ENCODE results near the gene THRSP. TPM values are rescaled to one million over a fixed set of nuclear protein-coding genes. Genes with fewer than 3 reads are reported as not detected.

The THRSP gene
- total RNA-seq, 1 experiment from 2014 or later = not detected

GRCh38 chr11:78037825-78038620, 25.6 kb upstream of the THRSP start:
- intact Hi-C loops (cut with micrococcal nuclease) = no loop called here
- Histone ChIP-seq H3K4me2 (ENCODE audit: low read length) (no peak overlapping the region), H3K9ac (ENCODE audit: low read length) (no peak overlapping the region), H2AFZ (ENCODE audit: low read length) (no peak overlapping the region), H3K27me3 (ENCODE audit: low read length) (no peaks in the 10 kb centered on the region), H3K4me1 (ENCODE audit: insufficient read depth, low read length) (peaks cover 29% of the 10 kb centered on the region), H3F3A (ENCODE audit: low read length, unreplicated experiment) (no peaks in the 10 kb centered on the region), H3K36me3 (ENCODE audit: low read depth, low read length) (no peaks in the 10 kb centered on the region), H3K9me2 (replicated peaks; ENCODE audit: low read length) (no peaks in the 10 kb centered on the region), H3K4me3 (ENCODE audit: low read length) (no peak overlapping the region), H3K9me3 (ENCODE audit: low read length) (no peaks in the 10 kb centered on the region), H3K27ac (ENCODE audit: low read length) (no peak overlapping the region), H4K20me1 (ENCODE audit: low read length) (no peaks in the 10 kb centered on the region), H3K79me2 (ENCODE audit: low read length) (no peaks in the 10 kb centered on the region)
- ChIA-PET POLR2A (ENCODE audit: unreplicated experiment) (no interaction called here), CTCF (interaction anchor here (0.7 kb wide), 1 partner anchor 74 kb away, joined by 5 read pairs; no protein-coding TSS in a partner anchor)
- DNase-seq = no peak
- no peak for ATAC-seq
- no TSS peak for BruUV-seq (replicated peaks)
- TF ChIP-seq EZH2 (IDR thresholded peaks at IDR 0.05; ENCODE audit: low read length, unreplicated experiment) (no peak), CTCF (conservative IDR thresholded peaks at IDR 0.05; ENCODE audit: low read depth, low read length) (no peak), EZH2phosphoT487 (IDR thresholded peaks at IDR 0.05; ENCODE audit: borderline replicate concordance, low read length) (no peak)

GRCh38 chr11:78038697-78039313, 24.9 kb upstream of the THRSP start:
- no TSS peak for BruUV-seq (replicated peaks)
- H3K4me3 ChIP-seq (ENCODE audit: low read length) = no peak overlapping the region
- intact Hi-C loops (cut with micrococcal nuclease) = no loop called here
- ATAC-seq (no peak), DNase-seq (no peak)
- H2AFZ ChIP-seq (ENCODE audit: low read length) = no peak overlapping the region
- H3F3A ChIP-seq (ENCODE audit: low read length, unreplicated experiment) = no peaks in the 10 kb centered on the region
- H3K4me1 ChIP-seq (ENCODE audit: insufficient read depth, low read length) = peaks cover 29% of the 10 kb centered on the region
- no peaks in the 10 kb centered on the region for H3K9me2 ChIP-seq (replicated peaks; ENCODE audit: low read length)
- H3K27me3 ChIP-seq (ENCODE audit: low read length) = no peaks in the 10 kb centered on the region
- ChIA-PET POLR2A (ENCODE audit: unreplicated experiment) (no interaction called here), CTCF (no interaction called here)
- no peak overlapping the region for H3K27ac ChIP-seq (ENCODE audit: low read length)
- H3K36me3 ChIP-seq (ENCODE audit: low read depth, low read length) = no peaks in the 10 kb centered on the region
- H3K79me2 ChIP-seq (ENCODE audit: low read length) = no peaks in the 10 kb centered on the region
- H3K9me3 ChIP-seq (ENCODE audit: low read length) = no peaks in the 10 kb centered on the region
- no peak for TF ChIP-seq CTCF (conservative IDR thresholded peaks at IDR 0.05; ENCODE audit: low read depth, low read length)
- no peak for TF ChIP-seq EZH2 (IDR thresholded peaks at IDR 0.05; ENCODE audit: low read length, unreplicated experiment)
- no peak for TF ChIP-seq EZH2phosphoT487 (IDR thresholded peaks at IDR 0.05; ENCODE audit: borderline replicate concordance, low read length)
- H3K9ac ChIP-seq (ENCODE audit: low read length) = no peak overlapping the region
- no peak overlapping the region for H3K4me2 ChIP-seq (ENCODE audit: low read length)
- no peaks in the 10 kb centered on the region for H4K20me1 ChIP-seq (ENCODE audit: low read length)
